Memory B cell (primary cell): ENCODE data around the gene TUBA8.
"Not testable (repeated sequence)": the region's sequence is repeated elsewhere in the genome, so short reads cannot be mapped to it uniquely, and the experiment has no call there.

Source experiments
- ATAC-seq: fragments of 150-1000 bp; cut with Tn5 transposase; 2 replicates; pipeline ENCODE4 v1.10.0; 2021; ENCODE audit warnings: low read depth, mild to moderate bottlenecking, moderate library complexity
- DNase-seq, 2 donors: peaks; one replicate each; pipeline ENCODE4 v3.0.0; 2022; ENCODE audit warnings: low spot score in 2 of 2
- H3K27ac Mint-ChIP-seq: one replicate; pipeline ENCODE4 v1.8.0; 2022; ENCODE audit warnings: mild to moderate bottlenecking, moderate library complexity, mixed read lengths
- H3K27me3 Mint-ChIP-seq: one replicate; pipeline ENCODE4 v1.8.0; 2022; ENCODE audit warnings: mixed read lengths
- H3K36me3 Mint-ChIP-seq: one replicate; pipeline ENCODE4 v1.8.0; 2022; ENCODE audit warnings: mild to moderate bottlenecking, mixed read lengths
- H3K4me1 Mint-ChIP-seq: one replicate; pipeline ENCODE4 v1.8.0; 2022; ENCODE audit warnings: mixed read lengths
- H3K4me3 Mint-ChIP-seq: one replicate; pipeline ENCODE4 v1.8.0; 2022; ENCODE audit warnings: mild to moderate bottlenecking, moderate library complexity, mixed read lengths
- H3K9me3 Mint-ChIP-seq: one replicate; pipeline ENCODE4 v1.8.0; 2022; ENCODE audit warnings: mixed read lengths

Gene TUBA8

GRCh38 chr22:18119409-18120110 is 9.0 kb downstream of the TUBA8 start:
- H3K27me3 Mint-ChIP-seq, result no peaks in the 10 kb centered on the region
- peaks cover 8% of the 10 kb centered on the region for H3K4me1 Mint-ChIP-seq
- ATAC-seq, result no peak

GRCh38 chr22:18120857-18121256 is 10.2 kb downstream of the TUBA8 start:
- no peaks in the 10 kb centered on the region for H3K27me3 Mint-ChIP-seq

More at GRCh38 chr22:18119409-18120110, 9.0 kb downstream of the TUBA8 start:
- H3K27ac Mint-ChIP-seq, result no peak overlapping the region
- H3K9me3 Mint-ChIP-seq, result no peaks in the 10 kb centered on the region
- no peaks in the 10 kb centered on the region for H3K36me3 Mint-ChIP-seq
- no peak for DNase-seq
- H3K4me3 Mint-ChIP-seq, result no peak overlapping the region

GRCh38 chr22:18121506-18121905 is 10.9 kb downstream of the TUBA8 start:
- no peak for ATAC-seq
- Mint-ChIP-seq H3K4me1 (peaks cover 8% of the 10 kb centered on the region), H3K27ac (no peak overlapping the region), H3K4me3 (no peak overlapping the region), H3K9me3 (no peaks in the 10 kb centered on the region), H3K36me3 (no peaks in the 10 kb centered on the region), H3K27me3 (no peaks in the 10 kb centered on the region)
- no peak for DNase-seq

More at GRCh38 chr22:18120857-18121256, 10.2 kb downstream of the TUBA8 start:
- Mint-ChIP-seq H3K36me3 (no peaks in the 10 kb centered on the region), H3K4me3 (no peak overlapping the region), H3K4me1 (peaks cover 8% of the 10 kb centered on the region), H3K27ac (no peak overlapping the region), H3K9me3 (no peaks in the 10 kb centered on the region)
- DNase-seq (no peak), ATAC-seq (no peak)

- H3K36me3 Mint-ChIP-seq, result peaks cover 2% of the 10 kb centered on the region
- H3K27ac Mint-ChIP-seq, result no peak overlapping the region
- H3K4me3 Mint-ChIP-seq, result no peak overlapping the region
- DNase-seq (no peak), ATAC-seq (no peak)
- no peaks in the 10 kb centered on the region for H3K27me3 Mint-ChIP-seq
- peaks cover 8% of the 10 kb centered on the region for H3K4me1 Mint-ChIP-seq
- H3K9me3 Mint-ChIP-seq, result no peaks in the 10 kb centered on the region
Observed at GRCh38 chr22:18121954-18122554, 11.4 kb downstream of the TUBA8 start.

- H3K4me1 Mint-ChIP-seq, H3K4me3 Mint-ChIP-seq, H3K27me3 Mint-ChIP-seq, H3K27ac Mint-ChIP-seq, H3K36me3 Mint-ChIP-seq, DNase-seq, H3K9me3 Mint-ChIP-seq, ATAC-seq: not testable (repeated sequence)
Observed at GRCh38 chr22:18123476-18124025, 12.9 kb downstream of the TUBA8 start.

- H3K4me3 Mint-ChIP-seq, result no peak overlapping the region
- no peaks in the 10 kb centered on the region for H3K27me3 Mint-ChIP-seq
- ATAC-seq (no peak), DNase-seq (no peak)
- H3K36me3 Mint-ChIP-seq, result peaks cover 10% of the 10 kb centered on the region
- H3K4me1 Mint-ChIP-seq, result peaks cover 2% of the 10 kb centered on the region
- H3K27ac Mint-ChIP-seq, result no peak overlapping the region
- H3K9me3 Mint-ChIP-seq, result no peaks in the 10 kb centered on the region
Observed at GRCh38 chr22:18126606-18127005, 16.0 kb downstream of the TUBA8 start.

- Mint-ChIP-seq H3K4me3 (no peak overlapping the region), H3K27ac (no peak overlapping the region), H3K9me3 (no peaks in the 10 kb centered on the region), H3K4me1 (peaks cover 3% of the 10 kb centered on the region), H3K36me3 (peaks cover 10% of the 10 kb centered on the region), H3K27me3 (no peaks in the 10 kb centered on the region)
- DNase-seq (no peak), ATAC-seq (no peak)
Observed at GRCh38 chr22:18130018-18130417, 19.4 kb downstream of the TUBA8 start.

- Mint-ChIP-seq H3K4me1 (peaks cover 3% of the 10 kb centered on the region), H3K27ac (no peak overlapping the region), H3K36me3 (peaks cover 10% of the 10 kb centered on the region), H3K9me3 (no peaks in the 10 kb centered on the region), H3K4me3 (no peak overlapping the region), H3K27me3 (no peaks in the 10 kb centered on the region)
- DNase-seq (no peak), ATAC-seq (no peak)
Observed at GRCh38 chr22:18130699-18131429, 20.3 kb downstream of the TUBA8 start.

- no peak for DNase-seq
- Mint-ChIP-seq H3K9me3 (no peaks in the 10 kb centered on the region), H3K4me3 (no peak overlapping the region), H3K27ac (no peak overlapping the region), H3K36me3 (peaks cover 8% of the 10 kb centered on the region), H3K27me3 (no peaks in the 10 kb centered on the region), H3K4me1 (peaks cover 3% of the 10 kb centered on the region)
- no peak for ATAC-seq
Observed at GRCh38 chr22:18133452-18133851, 22.8 kb downstream of the TUBA8 start.

GRCh38 chr22:18136563-18137320 is 26.1 kb downstream of the TUBA8 start:
- no peaks in the 10 kb centered on the region for H3K36me3 Mint-ChIP-seq
- ATAC-seq, result no peak
- no peaks in the 10 kb centered on the region for H3K9me3 Mint-ChIP-seq

GRCh38 chr22:18141004-18141403 is 30.4 kb downstream of the TUBA8 start:
- not testable (repeated sequence) for H3K27me3 Mint-ChIP-seq, ATAC-seq, H3K9me3 Mint-ChIP-seq, H3K36me3 Mint-ChIP-seq, H3K27ac Mint-ChIP-seq, H3K4me1 Mint-ChIP-seq, H3K4me3 Mint-ChIP-seq, DNase-seq

More at GRCh38 chr22:18136563-18137320, 26.1 kb downstream of the TUBA8 start:
- no peaks in the 10 kb centered on the region for H3K27me3 Mint-ChIP-seq
- no peaks in the 10 kb centered on the region for H3K4me1 Mint-ChIP-seq
- DNase-seq, result no peak
- no peak overlapping the region for H3K4me3 Mint-ChIP-seq
- H3K27ac Mint-ChIP-seq, result no peak overlapping the region

- DNase-seq, result no peak
- Mint-ChIP-seq H3K9me3 (no peaks in the 10 kb centered on the region), H3K27ac (no peak overlapping the region), H3K4me3 (no peak overlapping the region), H3K4me1 (peaks cover 4% of the 10 kb centered on the region), H3K36me3 (no peaks in the 10 kb centered on the region), H3K27me3 (no peaks in the 10 kb centered on the region)
- ATAC-seq, result no peak
Observed at GRCh38 chr22:18144105-18144504, 33.5 kb downstream of the TUBA8 start.

- no peak overlapping the region for H3K27ac Mint-ChIP-seq
- no peaks in the 10 kb centered on the region for H3K36me3 Mint-ChIP-seq
- no peak for ATAC-seq
- H3K4me1 Mint-ChIP-seq, result peaks cover 6% of the 10 kb centered on the region
- H3K27me3 Mint-ChIP-seq, result no peaks in the 10 kb centered on the region
- no peaks in the 10 kb centered on the region for H3K9me3 Mint-ChIP-seq
- DNase-seq, result no peak
- H3K4me3 Mint-ChIP-seq, result no peak overlapping the region
Observed at GRCh38 chr22:18145676-18146388, 35.2 kb downstream of the TUBA8 start.
